ENCODE results near the gene NCS1. TPM values are rescaled to one million over a fixed set of nuclear protein-coding genes. Genes with fewer than 3 reads are reported as not detected.

The NCS1 gene
- total RNA-seq, 2 experiments from 2014 or later, result 0.17 TPM; not detected in 1

- Histone ChIP-seq H3K27me3 (ENCODE audit: control insufficient read depth in 1 of 2, insufficient read depth in 2 of 2, low read length in 2 of 2) (no peaks in the 10 kb centered on the region), H3K36me3 (ENCODE audit: insufficient read depth, low read length) (no peaks in the 10 kb centered on the region), H3K4me3 (ENCODE audit: low read length) (no peak overlapping the region), H3K9me3 (ENCODE audit: control insufficient read depth in 1 of 2, insufficient read depth in 1 of 2, low read length in 2 of 2) (no peaks in the 10 kb centered on the region), H3K27ac (ENCODE audit: low read depth in 1 of 2, low read length in 2 of 2) (peak overlapping the region; percentile 83 to 95), H3K4me1 (ENCODE audit: insufficient read depth, low read length) (peaks cover 60% of the 10 kb centered on the region)
- ChIA-PET POLR2A (interaction anchor here (1.3 to 2.0 kb wide), 2 partner anchors 12 to 241 kb away, joined by 3 to 11 read pairs; no protein-coding TSS in a partner anchor), CTCF (interaction anchor here (0.9 to 3.4 kb wide), 2 partner anchors 22 to 38 kb away, joined by 3 to 13 read pairs; no protein-coding TSS in a partner anchor)
- peaks cover 51% of the 10 kb centered on the region for H3K4me1 Mint-ChIP-seq (ENCODE audit: low read depth)
- intact Hi-C loops (cut with DNase I, micrococcal nuclease), result loop anchor here (2.0 to 5.0 kb wide), 4 partner anchors 19 to 108 kb away; partner anchors contain the start of gene NCS1 (in 2 of the 2)
- H3K36me3 Mint-ChIP-seq (ENCODE audit: low read depth), result peaks cover 40% of the 10 kb centered on the region
- DNase-seq (peak in 7 of 14 experiments; percentile 8 to 61 (median 24)), ATAC-seq (ENCODE audit: poor library complexity) (no peak)
- no peaks in the 10 kb centered on the region for H3K9me3 Mint-ChIP-seq
- TF ChIP-seq CTCF (IDR thresholded peaks at IDR 0.05), result no peak
- peak overlapping the region; percentile 71 for H3K4me3 Mint-ChIP-seq
- H3K27ac Mint-ChIP-seq, result peak overlapping the region; percentile 98
- H3K27me3 Mint-ChIP-seq, result no peaks in the 10 kb centered on the region
Measured at GRCh38 chr9:130129432-130130061, 42.7 kb upstream of the NCS1 start.

GRCh38 chr9:130132746-130133145, 39.5 kb upstream of the NCS1 start:
- Histone ChIP-seq H3K9me3 (ENCODE audit: control insufficient read depth in 1 of 2, insufficient read depth in 1 of 2, low read length in 2 of 2) (peaks cover 0 to 9% of the 10 kb centered on the region in 2 experiments), H3K4me1 (ENCODE audit: insufficient read depth, low read length) (peaks cover 53% of the 10 kb centered on the region), H3K36me3 (ENCODE audit: insufficient read depth, low read length) (peaks cover 7% of the 10 kb centered on the region), H3K27me3 (ENCODE audit: control insufficient read depth in 1 of 2, insufficient read depth in 2 of 2, low read length in 2 of 2) (no peaks in the 10 kb centered on the region), H3K27ac (ENCODE audit: low read depth in 1 of 2, low read length in 2 of 2) (no peak overlapping the region), H3K4me3 (ENCODE audit: low read length) (no peak overlapping the region)
- Mint-ChIP-seq H3K9me3 (no peaks in the 10 kb centered on the region), H3K27me3 (no peaks in the 10 kb centered on the region), H3K4me1 (ENCODE audit: low read depth) (peaks cover 45% of the 10 kb centered on the region), H3K4me3 (peak overlapping the region; percentile 20), H3K27ac (peak overlapping the region; percentile 30), H3K36me3 (ENCODE audit: low read depth) (peaks cover 51% of the 10 kb centered on the region)
- ChIA-PET CTCF (no interaction called here), POLR2A (no interaction called here)
- DNase-seq, result no peak
- TF ChIP-seq CTCF (IDR thresholded peaks at IDR 0.05), result no peak
- ATAC-seq (ENCODE audit: poor library complexity), result no peak
- intact Hi-C loops (cut with DNase I, micrococcal nuclease), result loop anchor here in 1 of 2 experiments (5.0 kb wide), 1 partner anchor 40 kb away; the partner anchor contains the start of gene NCS1

DNA sequence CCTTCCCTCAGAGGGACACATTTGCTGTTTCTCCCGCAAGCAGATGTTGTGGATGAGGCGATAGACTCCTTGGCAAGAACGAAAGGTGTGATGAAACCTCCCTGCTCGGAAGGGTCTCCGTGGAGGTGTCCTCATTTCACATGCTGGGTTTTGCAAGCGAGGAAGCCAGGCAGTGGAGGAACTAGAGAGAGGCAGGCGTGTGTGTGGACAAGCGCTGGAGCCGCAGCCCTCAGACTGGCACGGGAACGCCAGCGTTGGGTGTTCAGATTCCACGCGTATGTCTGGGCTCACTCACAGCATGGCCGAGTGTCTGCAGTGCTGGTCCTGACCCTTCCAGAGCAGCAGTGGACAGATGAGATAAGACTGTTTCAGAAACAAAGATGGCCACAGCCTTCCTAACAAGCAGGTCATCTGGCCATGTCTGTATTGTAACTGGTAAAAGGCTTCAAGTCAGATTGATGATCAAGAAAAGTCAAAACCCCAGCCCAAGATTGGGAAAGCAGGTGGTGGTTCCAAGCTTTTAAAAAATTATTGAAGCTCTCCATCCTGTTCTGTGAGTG, 35.0 kb upstream of the NCS1 start:
- Histone ChIP-seq H3K27ac (ENCODE audit: low read depth in 1 of 2, low read length in 2 of 2) (no peak overlapping the region), H3K27me3 (ENCODE audit: control insufficient read depth in 1 of 2, insufficient read depth in 2 of 2, low read length in 2 of 2) (no peaks in the 10 kb centered on the region), H3K4me1 (ENCODE audit: insufficient read depth, low read length) (peaks cover 29% of the 10 kb centered on the region), H3K4me3 (ENCODE audit: low read length) (no peak overlapping the region), H3K9me3 (ENCODE audit: control insufficient read depth in 1 of 2, insufficient read depth in 1 of 2, low read length in 2 of 2) (peaks cover 0 to 9% of the 10 kb centered on the region in 2 experiments), H3K36me3 (ENCODE audit: insufficient read depth, low read length) (peaks cover 7% of the 10 kb centered on the region)
- peaks cover 40% of the 10 kb centered on the region for H3K4me1 Mint-ChIP-seq (ENCODE audit: low read depth)
- ChIA-PET CTCF (no interaction called here), POLR2A (no interaction called here)
- no peaks in the 10 kb centered on the region for H3K27me3 Mint-ChIP-seq
- peaks cover 29% of the 10 kb centered on the region for H3K36me3 Mint-ChIP-seq (ENCODE audit: low read depth)
- intact Hi-C loops (cut with DNase I, micrococcal nuclease), result no loop called here
- no peaks in the 10 kb centered on the region for H3K9me3 Mint-ChIP-seq
- ATAC-seq (ENCODE audit: poor library complexity), result no peak
- H3K27ac Mint-ChIP-seq, result no peak overlapping the region
- no peak for DNase-seq
- no peak overlapping the region for H3K4me3 Mint-ChIP-seq
- TF ChIP-seq CTCF (IDR thresholded peaks at IDR 0.05), result no peak

Measured in CD4-positive, alpha-beta T cell (primary cell).